Kidney tubule cell (primary cell): ENCODE data around the gene BIN1.

ENCODE experiments used
- DNase-seq: peaks from one replicate; pipeline ENCODE4 v3.0.0-alpha.2; 2018; ENCODE audit warnings: low spot score

Gene BIN1

DNA sequence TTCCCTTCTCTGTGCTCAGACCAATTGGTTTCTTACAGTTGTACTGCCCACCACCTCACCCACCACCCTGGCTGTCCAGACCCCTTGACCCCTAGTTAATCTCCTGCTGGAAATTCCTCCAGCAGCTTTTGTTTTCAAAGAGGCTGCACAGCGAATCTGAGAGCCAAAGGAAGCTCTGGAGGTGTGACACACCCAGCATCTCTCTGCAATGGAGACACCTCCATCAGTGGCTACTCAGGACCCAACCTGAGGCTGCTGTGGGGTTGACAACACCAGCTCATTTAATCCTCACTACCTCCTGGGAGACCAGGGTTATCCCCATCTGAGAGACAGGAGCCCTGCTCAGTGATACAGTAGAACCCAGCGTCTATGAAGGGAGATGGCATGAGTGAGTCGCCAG, 86.4 kb downstream of the BIN1 start:
- DNase-seq = no peak

- DNase-seq = no peak
Observed at GRCh38 chr2:127017548-127017947, 89.4 kb downstream of the BIN1 start.

DNA sequence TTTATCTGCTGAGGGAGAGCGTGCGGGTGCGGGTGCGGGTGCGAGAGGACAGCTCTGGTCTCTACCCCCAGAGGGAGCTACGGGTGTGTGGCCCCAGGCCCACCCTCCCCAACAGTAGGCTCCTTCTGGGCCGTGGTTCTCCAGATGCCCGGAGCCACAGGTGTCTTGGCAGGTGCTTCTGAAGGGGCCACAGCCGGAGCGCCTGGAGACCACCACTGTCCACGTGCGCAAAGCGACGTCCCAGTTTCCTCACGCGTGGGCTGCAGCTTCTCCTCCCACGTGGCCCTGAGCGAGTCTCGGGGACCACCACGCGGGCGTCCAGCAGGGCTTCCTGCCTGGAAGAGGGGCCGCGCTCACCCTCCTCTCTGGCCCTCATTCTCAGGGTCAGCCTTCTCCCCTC, 90.6 kb downstream of the BIN1 start:
- DNase-seq = no peak

DNA sequence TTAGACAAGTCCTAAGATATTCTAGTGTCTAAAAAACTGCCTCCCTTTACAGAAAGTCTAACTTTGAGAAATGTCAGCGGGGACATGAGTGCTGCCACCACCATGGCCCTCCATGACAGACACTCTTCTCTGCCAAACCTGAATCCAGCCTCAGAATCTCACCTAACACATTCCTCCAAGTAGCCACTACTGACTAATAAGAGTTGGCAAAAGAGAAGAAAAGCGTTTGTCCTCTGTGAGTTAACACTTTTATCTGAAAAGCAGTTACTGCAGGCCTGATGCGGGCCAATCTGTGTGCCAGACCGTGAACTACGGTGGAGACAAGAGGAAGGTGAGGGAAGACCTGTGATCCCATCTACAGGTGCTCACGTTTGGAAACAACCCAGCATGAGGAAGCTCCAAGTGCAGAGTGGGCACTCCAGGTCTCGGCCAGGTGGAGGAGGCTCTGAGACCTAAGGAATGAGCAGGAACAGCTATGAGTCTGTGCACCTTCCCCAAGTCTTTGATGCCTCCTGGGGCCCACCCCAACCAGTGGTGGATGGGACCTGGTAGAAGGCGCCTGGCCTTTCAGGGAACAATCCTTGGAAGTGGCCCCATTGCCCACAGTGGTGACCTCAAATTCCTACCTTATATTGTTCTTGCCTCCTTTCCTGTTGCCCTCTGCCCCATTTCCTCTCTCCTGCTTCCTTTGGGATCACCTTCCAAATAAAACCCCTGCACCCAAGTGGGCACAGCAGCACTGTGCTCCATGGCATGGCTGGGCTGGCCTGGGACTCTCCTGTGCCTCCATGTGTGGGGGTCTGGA, 91.6 kb downstream of the BIN1 start:
- no peak for DNase-seq

GRCh38 chr2:127014630-127015029, 92.3 kb downstream of the BIN1 start:
- peak; percentile 26 for DNase-seq

DNA sequence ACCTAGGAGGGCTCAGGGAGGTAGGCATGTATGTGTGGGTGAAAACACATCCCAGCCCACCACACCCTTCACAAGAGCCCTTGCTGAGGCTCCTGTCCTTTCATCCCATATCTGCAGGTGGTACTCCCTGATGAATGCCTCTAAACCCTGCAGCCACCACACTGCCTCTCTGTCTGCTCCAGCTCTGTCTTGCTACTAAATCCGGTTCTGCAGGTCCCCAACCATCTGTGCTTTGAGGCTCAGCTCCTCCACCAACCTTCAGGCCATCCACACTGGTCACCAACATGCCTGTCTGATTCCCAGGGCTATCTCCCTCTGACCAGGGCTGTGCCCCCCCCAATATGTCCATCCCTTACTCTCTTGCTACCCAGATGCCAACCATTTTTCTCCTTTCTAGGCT, 92.7 kb downstream of the BIN1 start:
- no peak for DNase-seq

- peak; percentile 8 for DNase-seq
Observed at GRCh38 chr2:127012868-127013267, 94.1 kb downstream of the BIN1 start.

GRCh38 chr2:127012215-127012614, 94.7 kb downstream of the BIN1 start:
- no peak for DNase-seq

- DNase-seq = no peak
Observed at GRCh38 chr2:127011796-127012195, 95.2 kb downstream of the BIN1 start.

GRCh38 chr2:127011231-127011661, 95.7 kb downstream of the BIN1 start:
- DNase-seq = no peak

- no peak for DNase-seq
Observed at GRCh38 chr2:127008265-127009015, 98.5 kb downstream of the BIN1 start.

DNA sequence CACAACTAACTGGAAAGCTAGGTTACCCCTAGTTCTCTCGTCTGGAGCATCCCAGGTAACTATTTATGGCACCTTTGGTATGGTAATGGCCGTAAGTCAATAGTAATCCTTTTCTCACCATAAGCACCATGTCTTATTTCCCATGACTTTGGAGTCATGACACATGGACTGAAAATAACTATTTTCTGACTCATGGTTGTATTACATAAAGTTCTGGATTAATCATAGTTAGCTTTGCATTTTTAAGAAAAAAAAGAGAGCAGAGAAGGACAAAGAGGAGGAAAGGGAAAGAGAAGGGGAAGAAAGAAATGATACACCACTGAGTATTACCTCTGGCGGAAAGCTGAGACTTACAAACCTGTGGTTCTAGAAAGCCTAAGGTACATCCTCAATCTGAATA, 99.3 kb downstream of the BIN1 start:
- DNase-seq = peak; percentile 54

GRCh38 chr2:127006962-127007361, 100.0 kb downstream of the BIN1 start:
- no peak for DNase-seq

DNA sequence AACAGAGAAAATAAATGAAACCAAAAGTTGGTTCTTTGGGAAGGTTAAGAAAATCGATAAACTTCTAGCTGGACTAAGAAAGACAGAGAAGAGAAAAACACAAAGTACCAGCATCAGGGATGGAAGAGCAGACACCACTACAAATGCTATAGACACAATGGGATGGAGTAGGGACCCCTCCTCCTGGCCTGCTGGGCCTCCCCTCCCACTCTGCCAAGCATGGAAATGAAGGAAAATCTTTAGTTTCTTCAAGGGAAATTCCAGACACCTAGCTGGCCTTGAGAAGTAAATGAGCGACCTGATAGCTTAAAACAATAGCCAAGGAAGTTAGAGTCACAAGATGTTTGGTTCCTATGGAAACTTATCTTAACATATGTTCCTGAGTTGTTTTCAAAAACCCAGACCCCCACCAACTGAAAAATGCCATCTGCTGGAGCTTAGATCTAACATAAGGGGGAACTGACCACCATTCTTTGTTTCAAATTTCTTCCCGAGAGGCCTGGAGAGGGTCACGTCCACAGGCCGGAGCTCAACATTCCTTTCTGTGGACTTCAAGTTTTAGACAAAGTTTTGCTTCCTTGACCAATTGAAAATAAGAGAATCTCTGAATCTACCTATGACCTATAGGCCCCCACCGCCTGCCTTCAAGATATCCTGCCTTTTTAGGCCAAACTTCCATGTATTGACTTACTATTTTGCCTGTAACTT, 101.9 kb downstream of the BIN1 start:
- DNase-seq = no peak

- DNase-seq = no peak
Observed at GRCh38 chr2:127003070-127003800, 103.7 kb downstream of the BIN1 start.

DNA sequence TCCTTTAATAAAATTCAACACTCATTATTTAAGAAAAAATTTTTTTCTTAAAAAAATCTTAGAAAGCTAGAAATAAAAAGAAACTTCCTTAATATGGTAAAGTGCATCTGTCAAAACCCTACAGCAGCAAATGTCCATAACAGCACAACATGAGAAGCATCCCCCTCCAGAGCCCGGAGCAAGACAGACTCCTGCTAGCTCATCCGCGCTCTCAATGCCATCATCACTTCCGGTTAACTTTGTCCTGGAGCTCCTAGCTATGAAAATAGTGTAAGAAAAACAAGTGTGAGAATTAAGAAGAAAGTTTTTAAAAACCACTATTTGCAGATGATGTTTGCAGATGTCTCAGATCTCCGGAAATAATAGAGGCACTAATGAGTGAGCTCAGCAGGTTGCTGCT, 105.2 kb downstream of the BIN1 start:
- DNase-seq = no peak

DNA sequence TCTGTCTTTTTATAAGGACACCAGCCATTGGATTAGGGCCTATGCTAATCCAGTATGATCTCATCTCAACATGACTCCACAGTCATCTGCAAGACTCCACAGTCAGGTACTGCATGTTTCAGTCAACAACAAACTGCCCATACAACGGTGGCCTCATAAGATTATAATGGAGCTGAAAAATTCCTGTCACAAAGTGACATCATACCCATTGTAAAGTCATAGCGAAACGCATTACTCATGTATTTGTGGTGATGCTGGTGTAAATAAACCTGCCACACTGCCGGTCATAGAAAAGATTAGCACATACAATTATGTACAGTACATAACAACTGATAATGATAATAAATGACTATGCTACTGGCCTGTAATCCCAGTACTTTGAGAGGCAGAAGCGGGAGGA, 106.0 kb downstream of the BIN1 start:
- peak; percentile 30 for DNase-seq

DNA sequence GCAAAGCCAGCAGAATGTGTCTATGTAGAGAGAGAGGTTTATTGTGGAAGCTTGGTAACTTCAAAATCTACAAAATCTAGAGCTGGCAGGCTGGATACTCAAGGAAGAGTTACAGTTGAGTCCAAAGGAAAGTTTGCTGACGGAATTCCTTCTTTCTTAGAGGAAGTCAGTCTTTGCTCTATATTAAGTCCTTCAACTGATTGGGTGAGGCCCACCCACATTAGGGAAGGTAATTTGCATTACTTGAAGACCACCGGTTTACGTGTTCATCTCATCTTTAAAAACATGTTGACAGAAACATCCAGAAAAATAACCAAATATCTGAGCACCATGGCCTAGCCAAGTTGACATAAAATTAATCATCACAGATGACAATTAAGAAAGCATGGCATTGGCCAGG, 106.8 kb downstream of the BIN1 start:
- DNase-seq = no peak

DNA sequence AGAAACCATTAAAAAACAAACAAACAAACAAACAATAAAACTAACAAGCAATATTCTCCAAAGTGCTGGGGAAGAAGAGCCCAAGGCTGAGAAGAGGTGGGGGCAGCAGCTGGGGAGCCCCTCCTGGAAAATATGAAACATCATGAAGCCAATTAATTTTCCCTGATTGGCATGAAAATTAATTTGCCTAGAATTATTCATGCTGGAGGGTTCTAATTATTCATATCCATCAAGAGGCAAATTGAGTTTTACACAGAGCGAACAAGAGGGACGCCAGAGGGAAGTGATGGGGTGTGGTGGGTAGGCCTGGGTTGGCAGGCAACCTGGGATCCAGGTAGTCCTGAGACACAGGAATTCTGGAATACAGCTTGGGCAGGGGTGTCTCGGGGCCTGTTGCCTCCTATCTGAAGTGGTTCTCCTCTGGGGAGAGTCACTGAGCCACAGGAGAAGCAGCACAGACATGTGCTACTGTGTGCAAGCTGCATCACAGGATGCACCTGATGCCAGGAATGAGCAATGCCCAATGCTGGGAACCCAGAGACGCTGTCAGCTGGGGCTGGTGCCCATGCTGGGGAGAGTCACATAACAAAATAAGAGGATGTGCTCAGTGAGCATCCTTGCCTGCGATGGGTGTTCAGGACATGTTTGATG, 107.7 kb downstream of the BIN1 start:
- no peak for DNase-seq

- no peak for DNase-seq
Observed at GRCh38 chr2:126998486-126998885, 108.5 kb downstream of the BIN1 start.
